Loucy (cell line): ENCODE data around the gene LAMC3.

Source experiments
- H2AFZ ChIP-seq: fragments of 200-600 bp; sonication (generic); 2 replicates; pipeline ENCODE4 v1.6.0; 2016; ENCODE audit warnings: antibody characterized with exemption, mild to moderate bottlenecking, low read length, moderate library complexity
- H3F3A ChIP-seq: fragments of 200-600 bp; 2 replicates; pipeline ENCODE4 v1.6.0; 2016; ENCODE audit warnings: antibody characterized with exemption, low read depth, mild to moderate bottlenecking
- H3K27me3 ChIP-seq: fragments of 200-600 bp; sonication (generic); 2 replicates; pipeline ENCODE4 v1.6.1; 2014; ENCODE audit warnings: low read length, mild to moderate bottlenecking; ENCODE audit not compliant: insufficient read depth, poor library complexity, severe bottlenecking
- H3K36me3 ChIP-seq: fragments of 200-600 bp; sonication (generic); 2 replicates; pipeline ENCODE4 v1.6.1; 2016; ENCODE audit warnings: low read length; ENCODE audit not compliant: insufficient read depth
- H3K4me1 ChIP-seq: fragments of 200-600 bp; sonication (generic); 2 replicates; pipeline ENCODE4 v1.5.1; 2014; ENCODE audit warnings: low read length, mild to moderate bottlenecking; ENCODE audit not compliant: insufficient read depth, poor library complexity, severe bottlenecking
- H3K4me2 ChIP-seq: fragments of 200-600 bp; sonication (generic); 2 replicates; pipeline ENCODE4 v1.6.0; 2014; ENCODE audit warnings: antibody characterized with exemption, low read length, low read depth, mild to moderate bottlenecking; ENCODE audit not compliant: poor library complexity, severe bottlenecking
- H3K4me3 ChIP-seq: fragments of 200-600 bp; sonication (generic); 2 replicates; pipeline ENCODE4 v1.5.1; 2014; ENCODE audit warnings: low read length, mild to moderate bottlenecking, mixed read lengths; ENCODE audit not compliant: poor library complexity, severe bottlenecking
- H3K79me2 ChIP-seq: fragments of 200-600 bp; sonication (generic); 2 replicates; pipeline ENCODE4 v1.6.1; 2014; ENCODE audit warnings: low read length; ENCODE audit not compliant: insufficient read depth
- H3K9ac ChIP-seq: fragments of 200-600 bp; sonication (generic); 2 replicates; pipeline ENCODE4 v1.6.0; 2014; ENCODE audit warnings: mild to moderate bottlenecking, low read depth, low read length, moderate library complexity; ENCODE audit not compliant: poor library complexity, severe bottlenecking
- H3K9me2 ChIP-seq: fragments of 200-600 bp; sonication (generic); replicated peaks from 2 replicates; pipeline ENCODE4 v1.6.1; 2016; ENCODE audit warnings: low read depth, low read length, mixed read lengths
- H3K9me3 ChIP-seq: fragments of 200-600 bp; sonication (generic); 2 replicates; pipeline ENCODE4 v1.6.1; 2014; ENCODE audit warnings: mild to moderate bottlenecking, antibody characterized with exemption, low read length, low read depth; ENCODE audit not compliant: insufficient read depth
- H4K20me1 ChIP-seq: fragments of 200-600 bp; sonication (generic); 2 replicates; pipeline ENCODE4 v1.6.0; 2014; ENCODE audit warnings: antibody characterized with exemption, low read length, mild to moderate bottlenecking; ENCODE audit not compliant: insufficient read depth, poor library complexity, severe bottlenecking
- CTCF ChIP-seq: fragments of 200-600 bp; sonication (generic); conservative IDR thresholded peaks from 2 replicates; pipeline ENCODE4 v1.5.1; 2014; ENCODE audit warnings: mild to moderate bottlenecking, antibody characterized with exemption, low read length
- EZH2phosphoT487 ChIP-seq: fragments of 200-600 bp; IDR thresholded peaks from 2 replicates; pipeline ENCODE4 v1.6.1; 2018; ENCODE audit warnings: antibody characterized with exemption, mild to moderate bottlenecking, moderate library complexity, borderline replicate concordance

The LAMC3 gene

DNA sequence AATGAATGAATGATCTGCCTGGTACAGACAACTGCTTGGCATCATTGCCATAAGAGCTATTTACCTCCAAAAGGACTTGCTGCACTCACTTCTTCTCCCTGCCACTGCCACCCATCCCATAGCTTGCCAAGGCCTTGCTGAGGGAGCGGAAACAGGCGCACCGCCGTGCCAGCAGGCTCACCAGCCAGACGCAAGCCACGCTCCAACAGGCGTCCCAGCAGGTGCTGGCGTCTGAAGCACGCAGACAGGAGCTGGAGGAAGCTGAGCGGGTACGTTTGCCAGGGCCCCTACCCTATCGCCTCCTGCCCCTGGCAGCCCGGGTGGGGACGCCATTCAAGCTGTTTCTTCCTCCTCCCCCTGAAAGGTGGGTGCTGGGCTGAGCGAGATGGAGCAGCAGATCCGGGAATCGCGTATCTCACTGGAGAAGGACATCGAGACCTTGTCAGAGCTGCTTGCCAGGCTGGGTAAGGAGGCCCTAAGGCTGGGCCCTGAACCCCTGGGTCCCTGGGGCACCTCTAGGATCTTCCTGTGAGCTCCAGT, 78.5 kb downstream of the LAMC3 start:
- TF ChIP-seq EZH2phosphoT487, result no peak
- TF ChIP-seq CTCF, result no peak
- no peaks in the 10 kb centered on the region for H3K79me2 ChIP-seq
- H3K9ac ChIP-seq, result no peak overlapping the region
- no peaks in the 10 kb centered on the region for H3K36me3 ChIP-seq
- no peaks in the 10 kb centered on the region for H4K20me1 ChIP-seq
- no peaks in the 10 kb centered on the region for H3K9me3 ChIP-seq
- no peak overlapping the region for H3K4me2 ChIP-seq
- H2AFZ ChIP-seq, result no peak overlapping the region
- H3K27me3 ChIP-seq, result no peaks in the 10 kb centered on the region
- no peaks in the 10 kb centered on the region for H3K4me1 ChIP-seq
- H3F3A ChIP-seq, result no peaks in the 10 kb centered on the region
- H3K4me3 ChIP-seq, result no peak overlapping the region
- no peaks in the 10 kb centered on the region for H3K9me2 ChIP-seq

DNA sequence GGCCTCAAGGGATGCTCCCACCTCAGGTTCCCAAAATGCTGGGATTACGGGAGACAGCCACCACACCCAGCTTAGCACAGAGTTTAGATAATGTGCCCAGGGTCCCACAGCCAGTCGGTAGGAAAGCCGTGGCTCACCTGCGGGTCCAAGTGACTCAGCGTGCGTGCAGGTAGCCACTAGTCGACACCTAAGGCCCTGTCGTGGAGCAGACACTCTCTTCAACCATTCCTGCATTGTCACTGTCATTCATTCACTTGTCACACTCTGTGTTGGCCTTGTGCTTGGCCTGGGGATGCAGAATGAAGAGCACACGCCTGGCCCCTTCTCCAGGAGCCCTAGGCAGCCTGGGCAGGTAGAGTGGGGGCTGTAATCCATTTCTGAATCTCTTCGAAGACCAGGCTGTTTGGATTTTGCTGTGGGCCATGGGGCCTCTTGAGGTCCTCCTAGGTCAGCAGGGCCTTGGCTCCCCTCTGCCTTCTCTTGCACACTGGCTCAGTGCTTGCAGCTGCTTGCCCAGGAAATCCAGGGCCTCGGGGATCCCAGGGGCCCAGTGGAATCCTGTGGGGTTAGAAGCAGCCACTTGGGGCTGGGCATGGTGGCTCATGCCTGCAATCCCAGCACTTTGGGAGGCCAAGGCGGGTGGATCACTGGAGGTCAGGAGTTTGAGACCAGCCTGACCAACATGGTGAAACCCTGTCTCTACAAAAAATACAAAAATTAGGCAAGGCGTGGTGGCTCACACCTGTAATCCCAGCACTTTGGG, 81.2 kb downstream of the LAMC3 start:
- no peak overlapping the region for H3K4me3 ChIP-seq
- no peaks in the 10 kb centered on the region for H3F3A ChIP-seq
- no peaks in the 10 kb centered on the region for H4K20me1 ChIP-seq
- H3K9ac ChIP-seq, result no peak overlapping the region
- no peaks in the 10 kb centered on the region for H3K79me2 ChIP-seq
- no peaks in the 10 kb centered on the region for H3K4me1 ChIP-seq
- no peaks in the 10 kb centered on the region for H3K9me2 ChIP-seq
- no peaks in the 10 kb centered on the region for H3K36me3 ChIP-seq
- H3K4me2 ChIP-seq, result no peak overlapping the region
- H2AFZ ChIP-seq, result no peak overlapping the region
- H3K27me3 ChIP-seq, result no peaks in the 10 kb centered on the region
- TF ChIP-seq CTCF, result no peak
- no peak for TF ChIP-seq EZH2phosphoT487
- no peaks in the 10 kb centered on the region for H3K9me3 ChIP-seq

DNA sequence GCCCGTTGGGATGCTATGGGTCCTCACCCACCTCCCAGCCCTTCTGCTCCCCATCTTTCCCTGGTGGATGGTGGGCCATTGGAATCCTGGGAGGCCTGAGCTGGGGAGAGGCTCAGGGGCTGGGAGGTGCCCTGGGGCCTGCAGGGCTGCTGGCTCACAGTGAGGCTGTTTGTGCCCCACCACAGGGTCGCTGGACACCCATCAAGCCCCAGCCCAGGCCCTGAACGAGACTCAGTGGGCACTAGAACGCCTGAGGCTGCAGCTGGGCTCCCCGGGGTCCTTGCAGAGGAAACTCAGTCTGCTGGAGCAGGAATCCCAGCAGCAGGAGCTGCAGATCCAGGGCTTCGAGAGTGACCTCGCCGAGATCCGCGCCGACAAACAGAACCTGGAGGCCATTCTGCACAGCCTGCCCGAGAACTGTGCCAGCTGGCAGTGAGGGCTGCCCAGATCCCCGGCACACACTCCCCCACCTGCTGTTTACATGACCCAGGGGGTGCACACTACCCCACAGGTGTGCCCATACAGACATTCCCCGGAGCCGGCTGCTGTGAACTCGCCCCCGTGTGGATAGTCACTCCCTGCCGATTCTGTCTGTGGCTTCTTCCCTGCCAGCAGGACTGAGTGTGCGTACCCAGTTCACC, 82.5 kb downstream of the LAMC3 start:
- no peaks in the 10 kb centered on the region for H3K4me1 ChIP-seq
- no peaks in the 10 kb centered on the region for H3K9me2 ChIP-seq
- H3K4me3 ChIP-seq, result no peak overlapping the region
- TF ChIP-seq CTCF (no peak), EZH2phosphoT487 (no peak)
- no peak overlapping the region for H2AFZ ChIP-seq
- H3K4me2 ChIP-seq, result no peak overlapping the region
- no peak overlapping the region for H3K9ac ChIP-seq
- H3K36me3 ChIP-seq, result no peaks in the 10 kb centered on the region
- H3K79me2 ChIP-seq, result no peaks in the 10 kb centered on the region
- no peaks in the 10 kb centered on the region for H3K9me3 ChIP-seq
- no peaks in the 10 kb centered on the region for H3K27me3 ChIP-seq
- H4K20me1 ChIP-seq, result no peaks in the 10 kb centered on the region
- H3F3A ChIP-seq, result no peaks in the 10 kb centered on the region
